Measurements from ENCODE around the gene PIP4K2A. TPM values are rescaled to one million over a fixed set of nuclear protein-coding genes. Genes with fewer than 3 reads are reported as not detected.
"Not testable (repeated sequence)": the region's sequence is repeated elsewhere in the genome, so short reads cannot be mapped to it uniquely, and the experiment has no call there.

The PIP4K2A gene
- total RNA-seq, 2 experiments from 2014 or later: 126 to 137 TPM

DNA sequence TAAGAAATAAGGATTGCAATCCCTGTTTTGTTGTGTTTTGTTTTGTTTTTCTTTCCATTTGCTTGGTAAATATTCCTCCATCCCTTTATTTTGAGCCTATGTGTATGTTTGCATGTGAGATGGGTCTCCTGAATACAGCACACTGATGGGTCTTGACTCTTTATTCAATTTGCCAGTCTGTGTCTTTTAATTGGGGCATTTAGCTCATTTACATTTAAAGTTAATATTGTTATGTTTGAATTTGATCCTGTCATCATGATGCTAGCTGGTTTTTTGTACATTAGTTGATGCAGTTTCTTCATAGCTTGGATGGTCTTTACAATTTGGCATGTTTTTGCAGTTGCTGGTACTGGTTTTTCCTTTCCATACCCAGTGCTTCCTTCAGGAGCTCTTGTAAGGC lies 190.0 kb downstream of the PIP4K2A start:
- Mint-ChIP-seq H3K27me3 (peaks cover 49% of the 10 kb centered on the region), H3K36me3 (ENCODE audit: low read depth) (peaks cover 16% of the 10 kb centered on the region), H3K9me3 (peaks cover 34% of the 10 kb centered on the region)
- POLR2A ChIA-PET, H3K4me1 Mint-ChIP-seq, H3K27ac Mint-ChIP-seq, DNase-seq, CTCF ChIA-PET, H3K4me3 Mint-ChIP-seq: not testable (repeated sequence)

DNA sequence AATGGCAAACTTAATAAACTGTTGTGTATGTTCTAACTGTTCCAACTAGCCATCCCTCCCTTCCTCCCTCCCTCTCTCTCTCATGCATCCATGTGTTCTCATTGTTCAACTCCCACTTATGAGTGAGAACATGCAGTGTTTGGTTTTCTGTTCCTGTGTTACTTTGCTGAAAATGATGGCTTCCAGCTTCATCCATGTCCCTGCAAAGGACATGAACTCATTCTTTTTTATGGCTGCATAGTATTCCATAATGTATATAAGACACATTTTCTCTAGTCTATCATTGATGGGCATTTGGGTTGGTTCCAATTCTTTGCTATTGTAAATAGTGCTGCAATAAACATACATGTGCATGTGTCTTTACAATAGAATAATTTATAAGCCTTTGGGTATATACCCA lies 193.7 kb downstream of the PIP4K2A start:
- H3K4me3 Mint-ChIP-seq, H3K4me1 Mint-ChIP-seq: not testable (repeated sequence)

GRCh38 chr10:22518167-22518724 lies 196.1 kb downstream of the PIP4K2A start:
- Mint-ChIP-seq H3K4me3 (no peak overlapping the region), H3K27ac (no peak overlapping the region), H3K36me3 (ENCODE audit: low read depth) (peaks cover 2% of the 10 kb centered on the region), H3K4me1 (no peaks in the 10 kb centered on the region), H3K9me3 (peaks cover 13% of the 10 kb centered on the region), H3K27me3 (peaks cover 51% of the 10 kb centered on the region)
- ChIA-PET CTCF (no interaction called here), POLR2A (no interaction called here)
- DNase-seq: no peak

More for the DNA sequence above, 193.7 kb downstream of the PIP4K2A start:
- Mint-ChIP-seq H3K36me3 (ENCODE audit: low read depth) (peaks cover 14% of the 10 kb centered on the region), H3K27me3 (peaks cover 53% of the 10 kb centered on the region), H3K9me3 (peaks cover 26% of the 10 kb centered on the region)
- DNase-seq, H3K27ac Mint-ChIP-seq, CTCF ChIA-PET, POLR2A ChIA-PET: not testable (repeated sequence)

DNA sequence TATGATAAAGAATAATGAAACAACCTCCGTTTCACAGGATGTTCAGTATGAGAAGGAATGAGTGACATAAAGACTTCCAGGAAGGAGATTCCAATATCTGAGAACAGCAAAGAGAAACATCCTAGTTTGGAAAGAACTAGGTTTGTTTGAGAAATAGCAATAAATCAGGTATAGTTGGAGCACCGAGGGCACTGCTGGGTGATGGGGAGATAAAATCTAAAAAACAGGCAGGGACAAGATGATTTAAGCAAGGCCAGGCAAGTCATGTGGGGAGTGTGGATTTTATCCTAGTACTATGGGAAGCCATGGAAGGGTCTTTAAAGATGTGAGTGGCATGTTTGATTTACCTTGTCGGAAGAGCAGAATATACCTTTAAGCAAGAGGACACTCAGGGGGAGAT lies 199.4 kb downstream of the PIP4K2A start:
- peaks cover 51% of the 10 kb centered on the region for H3K27me3 Mint-ChIP-seq
- ChIA-PET POLR2A (no interaction called here), CTCF (no interaction called here)
- H3K27ac Mint-ChIP-seq: no peak overlapping the region
- peaks cover 4% of the 10 kb centered on the region for H3K9me3 Mint-ChIP-seq
- no peaks in the 10 kb centered on the region for H3K4me1 Mint-ChIP-seq
- H3K36me3 Mint-ChIP-seq (ENCODE audit: low read depth): no peaks in the 10 kb centered on the region
- no peak overlapping the region for H3K4me3 Mint-ChIP-seq
- DNase-seq: no peak

- H3K9me3 Mint-ChIP-seq; H3K27ac Mint-ChIP-seq; DNase-seq; POLR2A ChIA-PET; H3K4me3 Mint-ChIP-seq; H3K4me1 Mint-ChIP-seq; H3K36me3 Mint-ChIP-seq (ENCODE audit: low read depth): not testable (repeated sequence)
- peaks cover 52% of the 10 kb centered on the region for H3K27me3 Mint-ChIP-seq
- CTCF ChIA-PET: interaction anchor here (0.6 kb wide), 1 partner anchor 88 kb away, joined by 3 read pairs; no protein-coding TSS in a partner anchor
These were observed 200.0 kb downstream of the PIP4K2A start for GRCh38 chr10:22514414-22514758.

GRCh38 chr10:22513483-22514413 lies 200.6 kb downstream of the PIP4K2A start:
- CTCF ChIA-PET: interaction anchor here (0.6 kb wide), 1 partner anchor 89 kb away, joined by 3 read pairs; no protein-coding TSS in a partner anchor
- H3K4me1 Mint-ChIP-seq; DNase-seq; POLR2A ChIA-PET; H3K4me3 Mint-ChIP-seq; H3K36me3 Mint-ChIP-seq (ENCODE audit: low read depth); H3K9me3 Mint-ChIP-seq; H3K27ac Mint-ChIP-seq: not testable (repeated sequence)
- H3K27me3 Mint-ChIP-seq: peaks cover 50% of the 10 kb centered on the region

GRCh38 chr10:22512015-22512414 lies 202.4 kb downstream of the PIP4K2A start:
- POLR2A ChIA-PET; H3K27ac Mint-ChIP-seq; CTCF ChIA-PET; H3K4me1 Mint-ChIP-seq; H3K9me3 Mint-ChIP-seq; H3K4me3 Mint-ChIP-seq; DNase-seq; H3K36me3 Mint-ChIP-seq (ENCODE audit: low read depth): not testable (repeated sequence)
- peaks cover 44% of the 10 kb centered on the region for H3K27me3 Mint-ChIP-seq

GRCh38 chr10:22508214-22508613 lies 206.2 kb downstream of the PIP4K2A start:
- H3K36me3 Mint-ChIP-seq (ENCODE audit: low read depth); H3K4me3 Mint-ChIP-seq; POLR2A ChIA-PET; DNase-seq; H3K9me3 Mint-ChIP-seq; CTCF ChIA-PET; H3K27ac Mint-ChIP-seq: not testable (repeated sequence)
- Mint-ChIP-seq H3K4me1 (peaks cover 11% of the 10 kb centered on the region), H3K27me3 (peaks cover 45% of the 10 kb centered on the region)

GRCh38 chr10:22505911-22506685 lies 208.3 kb downstream of the PIP4K2A start:
- POLR2A ChIA-PET: interaction anchor here (1.8 kb wide), 1 partner anchor 14 kb away, joined by 3 read pairs; no protein-coding TSS in a partner anchor
- peak overlapping the region; percentile 6 for H3K27ac Mint-ChIP-seq
- H3K9me3 Mint-ChIP-seq: peaks cover 6% of the 10 kb centered on the region
- no peaks in the 10 kb centered on the region for H3K36me3 Mint-ChIP-seq (ENCODE audit: low read depth)
- H3K27me3 Mint-ChIP-seq: peaks cover 36% of the 10 kb centered on the region
- CTCF ChIA-PET: no interaction called here
- H3K4me1 Mint-ChIP-seq: peaks cover 14% of the 10 kb centered on the region
- DNase-seq: peak; percentile 60
- no peak overlapping the region for H3K4me3 Mint-ChIP-seq

GRCh38 chr10:22504766-22505165 lies 209.6 kb downstream of the PIP4K2A start:
- ChIA-PET CTCF (no interaction called here), POLR2A (interaction anchor here (1.8 kb wide), 1 partner anchor 13 kb away, joined by 3 read pairs; no protein-coding TSS in a partner anchor)
- peaks cover 14% of the 10 kb centered on the region for H3K4me1 Mint-ChIP-seq
- no peaks in the 10 kb centered on the region for H3K36me3 Mint-ChIP-seq (ENCODE audit: low read depth)
- no peak for DNase-seq
- peaks cover 6% of the 10 kb centered on the region for H3K9me3 Mint-ChIP-seq
- peaks cover 33% of the 10 kb centered on the region for H3K27me3 Mint-ChIP-seq
- H3K27ac Mint-ChIP-seq: no peak overlapping the region
- no peak overlapping the region for H3K4me3 Mint-ChIP-seq

DNA sequence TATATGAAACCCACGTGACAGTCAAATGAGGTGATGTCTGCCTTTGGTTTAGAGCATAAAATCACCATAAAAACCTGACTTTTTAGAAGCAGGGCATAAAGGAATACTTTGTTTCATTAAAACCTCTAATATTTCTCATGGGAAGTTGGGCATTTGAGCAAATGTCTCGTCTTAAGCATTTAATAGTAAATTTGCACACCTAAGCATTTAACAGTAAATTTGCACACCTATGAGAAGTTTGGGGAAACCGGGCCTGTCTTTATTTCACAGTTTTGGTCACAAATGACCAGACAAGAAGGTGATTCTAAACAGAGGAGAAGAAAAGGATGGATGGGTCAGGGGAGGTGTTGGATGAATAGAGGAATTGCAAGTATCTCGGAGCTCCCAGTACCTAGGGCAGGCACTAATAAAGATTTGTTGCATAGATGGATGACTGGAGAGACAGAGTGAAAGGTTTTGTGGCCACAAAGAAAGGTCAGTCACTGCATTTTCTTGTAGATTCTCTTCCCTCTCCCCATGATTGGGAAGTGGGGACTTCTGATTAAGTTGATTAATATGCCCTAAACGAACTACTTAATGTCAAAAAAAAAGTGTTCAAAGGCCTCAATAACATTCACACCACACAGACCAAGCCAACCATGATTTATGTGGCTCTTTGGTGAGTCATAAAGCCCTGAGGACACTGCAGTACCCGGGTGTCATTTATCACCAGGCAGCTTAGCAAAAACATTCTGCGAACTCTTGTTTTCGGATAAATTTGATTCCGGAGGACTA lies 210.9 kb downstream of the PIP4K2A start:
- Mint-ChIP-seq H3K36me3 (ENCODE audit: low read depth) (no peaks in the 10 kb centered on the region), H3K4me1 (peaks cover 14% of the 10 kb centered on the region), H3K4me3 (no peak overlapping the region), H3K27ac (no peak overlapping the region), H3K9me3 (peaks cover 5% of the 10 kb centered on the region), H3K27me3 (peaks cover 36% of the 10 kb centered on the region)
- no peak for DNase-seq
- CTCF ChIA-PET: no interaction called here
- POLR2A ChIA-PET: no interaction called here

- Mint-ChIP-seq H3K4me3 (no peak overlapping the region), H3K27me3 (peaks cover 39% of the 10 kb centered on the region), H3K27ac (no peak overlapping the region), H3K9me3 (no peaks in the 10 kb centered on the region), H3K4me1 (peaks cover 13% of the 10 kb centered on the region), H3K36me3 (ENCODE audit: low read depth) (no peaks in the 10 kb centered on the region)
- no peak for DNase-seq
- ChIA-PET POLR2A (interaction anchor here (1.0 kb wide), 1 partner anchor 15 kb away, joined by 3 read pairs; no protein-coding TSS in a partner anchor), CTCF (interaction anchor here (0.6 kb wide), 1 partner anchor 488 kb away, joined by 4 read pairs; no protein-coding TSS in a partner anchor)
These were observed 212.5 kb downstream of the PIP4K2A start for GRCh38 chr10:22501863-22502262.
